Measurements from ENCODE around the gene ANKZF1.

ANKZF1 gene

DNA sequence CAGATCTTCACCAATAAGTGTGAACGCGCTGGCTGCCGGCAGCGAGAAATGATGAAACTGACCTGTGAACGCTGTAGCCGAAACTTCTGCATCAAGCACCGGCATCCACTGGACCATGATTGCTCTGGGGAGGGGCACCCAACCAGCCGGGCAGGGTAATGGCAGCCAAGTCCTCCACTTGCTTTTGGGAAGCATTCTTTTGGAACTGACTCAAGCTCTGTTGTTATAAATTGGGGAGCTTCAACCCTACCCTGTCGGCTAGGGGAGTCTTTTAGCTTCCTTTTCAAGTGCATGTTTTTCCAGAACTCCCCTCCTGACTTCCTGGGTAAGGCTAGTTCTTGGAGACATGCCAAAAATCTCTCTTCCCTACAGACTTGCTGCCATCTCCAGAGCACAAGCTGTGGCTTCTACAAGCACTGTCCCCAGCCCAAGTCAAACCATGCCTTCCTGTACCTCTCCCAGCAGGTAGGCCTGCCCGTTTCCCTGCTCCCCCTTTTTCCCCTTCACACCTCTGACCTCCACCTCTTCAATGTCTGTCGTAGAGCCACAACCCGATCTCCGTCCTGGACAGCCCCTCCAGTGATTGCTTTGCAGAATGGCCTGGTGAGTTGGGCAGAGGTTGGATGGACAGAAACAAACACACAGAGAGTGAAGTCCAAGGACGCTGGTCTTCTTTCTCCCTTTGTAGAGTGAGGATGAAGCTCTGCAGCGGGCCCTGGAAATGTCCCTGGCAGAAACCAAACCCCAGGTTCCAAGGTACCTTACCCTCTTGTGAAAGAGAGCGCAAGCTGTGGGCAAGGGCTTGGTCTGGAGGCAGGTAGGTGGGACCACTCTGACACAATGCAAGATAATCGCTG lies 21.5 kb upstream of the ANKZF1 start:
- no peak for DNase-seq (ENCODE audit: low read depth, low spot score)

DNA sequence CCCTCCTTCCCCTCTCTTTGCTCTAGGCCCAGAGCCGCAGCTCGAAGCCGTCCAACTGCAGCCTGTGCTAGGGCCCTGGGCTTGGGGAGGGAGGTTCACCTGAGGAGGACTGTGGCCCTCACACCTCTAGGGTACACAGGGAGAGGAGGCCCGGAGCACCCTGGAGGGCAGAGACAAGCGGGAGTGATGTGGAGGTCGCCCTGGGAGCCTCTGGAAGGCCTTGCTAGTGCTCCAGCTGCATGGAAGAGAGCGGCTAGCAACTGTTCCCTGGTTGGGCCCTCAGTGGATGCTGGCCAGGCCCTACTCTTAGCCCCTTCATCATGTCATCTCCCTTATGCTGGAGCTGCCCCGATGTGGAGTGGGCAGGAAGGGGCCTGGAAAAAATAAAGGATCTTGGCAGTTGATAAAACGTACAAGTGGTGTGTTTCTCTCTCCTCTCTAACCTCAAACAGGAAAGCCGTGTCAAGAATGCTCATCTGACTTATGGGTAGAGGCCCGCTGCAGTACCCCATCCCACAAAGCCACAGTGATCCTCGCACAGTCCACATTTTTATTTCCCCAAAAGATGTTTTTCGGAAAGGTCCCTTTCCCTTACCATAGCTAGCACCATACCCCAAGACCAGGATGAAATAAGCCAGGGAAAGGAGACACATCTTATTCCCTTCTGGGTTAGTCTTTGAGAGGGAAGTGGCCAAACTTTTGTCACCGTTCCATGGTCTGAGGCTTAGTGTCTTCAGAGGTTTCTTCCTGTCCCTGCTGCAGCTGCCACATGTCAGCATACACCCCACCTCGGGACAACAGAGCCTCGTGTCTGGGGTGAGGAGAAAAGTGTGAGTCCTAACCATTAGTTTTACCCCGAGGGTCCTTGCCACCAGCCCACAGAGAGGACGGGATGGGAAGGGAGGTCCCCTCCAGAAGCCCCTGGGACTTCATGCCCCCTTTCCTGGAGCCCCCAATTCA lies 20.1 kb upstream of the ANKZF1 start:
- no peak for DNase-seq (ENCODE audit: low read depth, low spot score)

GRCh38 chr2:219210196-219210885 lies 19.3 kb upstream of the ANKZF1 start:
- no peak for DNase-seq (ENCODE audit: low read depth, low spot score)

DNA sequence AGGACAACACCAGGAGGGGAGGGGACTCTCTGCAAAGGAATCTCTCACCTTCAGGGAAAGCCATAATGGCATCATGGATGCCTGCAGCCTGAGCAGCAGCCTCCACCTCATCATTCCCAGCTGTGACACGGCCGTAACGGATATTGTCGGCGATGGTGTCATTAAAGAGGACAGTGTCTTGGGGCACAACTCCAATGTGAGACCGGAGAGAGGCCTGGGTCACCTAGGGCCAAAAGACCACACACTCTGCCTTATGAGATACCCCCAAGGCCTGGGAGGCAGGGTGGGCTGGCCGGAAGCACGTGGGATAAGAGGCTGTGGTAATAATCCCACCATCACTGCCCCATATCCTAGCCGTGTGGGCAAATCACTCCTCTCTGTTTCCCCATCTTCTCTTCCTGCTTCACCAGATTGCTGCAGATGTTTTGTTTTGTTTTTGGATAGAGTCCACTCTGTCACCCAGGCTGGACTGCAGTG lies 18.7 kb upstream of the ANKZF1 start:
- no peak for DNase-seq (ENCODE audit: low read depth, low spot score)

DNA sequence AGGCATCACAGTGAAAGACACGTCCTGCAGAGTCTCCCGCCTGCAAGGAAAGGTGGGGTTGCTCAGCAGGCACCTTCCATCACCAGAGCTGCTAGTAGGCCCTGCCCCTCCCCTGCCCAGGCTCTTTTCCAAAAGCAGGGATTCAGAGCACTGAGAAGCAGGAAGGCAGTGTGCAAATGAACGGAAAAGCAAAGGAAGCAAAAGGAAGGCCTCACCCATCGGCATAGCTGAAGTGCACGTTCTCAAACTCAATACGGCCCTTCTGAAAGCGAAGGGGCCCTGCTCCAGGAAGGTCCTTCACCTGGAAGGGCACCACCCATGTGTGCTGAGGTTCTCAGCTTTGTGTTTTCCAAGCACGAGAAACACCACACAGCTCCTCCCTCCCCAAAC lies 16.6 kb upstream of the ANKZF1 start:
- no peak for DNase-seq (ENCODE audit: low read depth, low spot score)

GRCh38 chr2:219213486-219214071 lies 16.0 kb upstream of the ANKZF1 start:
- no peak for DNase-seq (ENCODE audit: low read depth, low spot score)

DNA sequence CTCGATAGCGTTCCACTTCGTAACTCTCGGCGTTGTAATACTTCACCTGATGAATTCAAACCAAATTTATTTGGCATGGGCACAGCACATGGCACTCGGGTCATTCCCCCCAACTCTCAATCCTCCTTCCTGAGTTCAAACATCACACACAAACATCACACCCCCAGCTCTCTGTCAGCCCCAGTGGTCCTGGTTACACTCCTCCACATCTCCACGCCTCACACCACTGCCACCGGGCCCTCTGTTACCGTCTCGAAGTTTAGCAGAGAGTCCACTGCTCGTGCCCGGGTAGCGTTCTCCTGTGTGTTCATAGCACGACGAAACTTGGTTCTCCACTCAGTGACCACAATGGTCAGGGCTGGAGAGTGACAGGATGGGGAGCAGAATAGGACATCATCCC lies 15.5 kb upstream of the ANKZF1 start:
- no peak for DNase-seq (ENCODE audit: low read depth, low spot score)

- no peak for DNase-seq (ENCODE audit: low read depth, low spot score)
These were observed 14.8 kb upstream of the ANKZF1 start for GRCh38 chr2:219214786-219215185.

DNA sequence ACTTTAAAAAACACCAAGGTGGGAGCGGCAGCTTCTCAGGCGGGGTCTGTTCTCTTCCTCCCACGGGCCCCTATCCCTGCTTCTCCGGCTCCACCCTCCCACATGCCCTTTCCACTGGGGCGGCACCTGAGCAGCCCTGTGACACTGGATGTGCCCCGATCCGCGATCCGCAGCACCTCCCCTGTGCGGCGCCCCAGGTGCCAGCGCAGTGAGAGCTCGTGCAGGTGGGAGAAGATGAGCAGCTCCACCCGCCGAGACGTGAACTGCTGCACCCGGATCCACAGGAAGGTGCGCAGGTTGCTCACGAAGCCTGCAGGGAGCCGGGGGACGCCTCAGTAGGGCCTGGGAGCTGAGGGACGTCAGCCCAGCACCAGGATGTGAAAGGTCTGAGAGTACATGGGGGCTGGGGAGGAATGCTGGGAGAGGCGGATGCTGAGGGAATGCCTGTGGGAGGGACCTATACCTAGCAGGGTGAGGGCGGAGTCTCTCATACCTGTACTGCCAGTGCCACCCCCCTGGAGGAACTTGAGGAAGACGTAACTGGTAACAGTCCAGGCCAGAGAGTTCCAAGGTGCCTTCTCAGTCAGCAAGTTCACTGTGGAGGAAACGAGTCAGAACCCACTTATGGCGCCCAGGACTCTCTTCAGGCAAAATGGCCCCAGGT lies 13.6 kb upstream of the ANKZF1 start:
- DNase-seq (ENCODE audit: low read depth, low spot score): no peak

DNA sequence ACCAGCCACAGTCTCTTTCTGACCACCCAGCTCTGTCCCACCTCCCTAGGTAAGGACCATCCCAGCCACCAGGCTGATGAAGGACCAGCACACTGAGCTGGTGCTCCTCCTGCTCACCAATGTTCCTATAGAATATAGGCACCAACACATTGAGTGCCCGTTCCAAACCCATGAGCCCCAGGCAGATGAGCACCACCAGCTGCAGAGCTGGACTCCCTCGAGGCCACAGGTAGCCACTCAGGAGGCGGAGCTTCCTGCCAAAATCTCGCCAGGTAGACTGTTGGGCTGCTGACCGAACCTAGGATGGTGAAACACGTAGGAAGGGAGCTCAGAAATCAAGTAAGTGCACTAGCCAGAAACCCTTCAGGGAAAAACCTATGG lies 13.1 kb upstream of the ANKZF1 start:
- DNase-seq (ENCODE audit: low read depth, low spot score): no peak

DNA sequence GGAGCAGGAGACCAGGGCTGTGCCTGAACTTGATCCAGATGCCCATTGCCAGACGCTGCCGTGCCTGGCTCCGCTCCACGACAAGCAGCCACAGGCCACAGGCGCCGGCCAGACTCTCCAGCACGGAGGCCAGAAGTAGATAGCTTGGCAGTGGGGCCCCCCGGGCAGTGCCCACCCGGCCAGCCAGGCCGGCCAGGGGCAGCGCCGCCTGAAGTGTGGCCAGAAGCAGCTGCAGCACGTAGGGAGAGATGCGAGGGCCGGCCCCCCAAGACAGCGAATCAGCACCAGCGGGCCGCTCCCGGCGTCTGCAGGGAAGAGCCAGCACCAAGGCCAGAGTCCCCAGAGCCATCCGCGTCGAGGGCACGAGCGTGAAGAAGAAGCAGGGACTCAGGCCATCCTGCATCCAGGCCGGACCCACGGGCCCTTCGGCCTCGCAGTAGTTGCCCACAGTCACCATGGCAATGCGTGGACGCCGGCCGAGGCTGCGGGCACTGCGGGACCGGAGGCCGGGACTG lies 11.3 kb upstream of the ANKZF1 start:
- DNase-seq (ENCODE audit: low read depth, low spot score): peak; percentile 68

DNA sequence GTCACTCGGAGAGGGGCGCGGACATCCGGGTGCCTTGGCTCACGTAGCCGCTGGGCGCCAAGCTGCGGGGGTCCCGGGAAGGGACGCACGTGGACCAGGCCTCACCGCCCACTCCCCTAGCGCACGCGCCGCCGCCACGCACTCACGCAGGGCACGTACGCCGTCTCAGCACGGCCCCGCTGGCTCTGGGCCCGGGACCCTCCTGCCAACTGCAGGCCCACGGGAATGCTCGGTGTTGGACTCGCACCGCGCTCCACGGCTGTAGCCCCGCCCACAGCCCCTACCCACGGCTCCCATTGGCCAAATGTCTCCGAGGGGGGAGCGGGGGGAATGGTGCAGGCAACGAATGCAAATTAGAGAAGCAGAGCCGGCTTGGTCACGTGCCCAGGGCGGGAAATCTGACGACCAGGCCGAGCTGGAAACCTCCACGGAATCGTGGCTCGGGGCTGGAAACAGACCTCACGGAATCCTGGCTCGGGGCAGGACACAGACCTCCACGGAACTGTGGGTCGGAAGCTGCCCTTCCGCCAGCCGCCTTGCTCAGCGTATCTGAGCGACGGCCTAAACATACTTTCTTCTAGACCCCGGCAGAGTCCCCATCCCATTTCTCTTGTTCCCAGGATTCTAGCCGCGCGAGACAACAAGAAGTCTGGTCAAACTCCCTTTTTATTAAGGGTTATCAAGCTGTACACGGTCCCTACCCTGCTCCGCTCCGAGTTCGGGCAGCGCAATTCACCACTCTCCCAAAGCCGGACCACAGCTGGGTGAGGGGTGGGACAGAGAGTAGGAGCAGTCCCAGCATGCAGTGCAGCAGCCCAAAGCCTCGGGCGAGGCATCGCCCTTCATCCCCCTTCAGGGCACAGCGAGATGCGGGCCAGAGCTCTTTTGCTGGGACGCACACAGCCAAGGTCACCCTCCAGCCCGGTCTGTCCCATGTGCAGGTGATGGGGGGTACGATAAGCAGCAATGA lies 10.6 kb upstream of the ANKZF1 start, which contains the start of gene ABCB6:
ABCB6 (minus strand) TSS at position 227 of the 970 bp plus-strand sequence. CDS start 285 bp downstream, outside the sequence.
- peak; percentile 72 for DNase-seq (ENCODE audit: low read depth, low spot score)

- no peak for DNase-seq (ENCODE audit: low read depth, low spot score)
These were observed 9.6 kb upstream of the ANKZF1 start for GRCh38 chr2:219219784-219220532.

- no peak for DNase-seq (ENCODE audit: low read depth, low spot score)
These were observed 8.8 kb upstream of the ANKZF1 start for GRCh38 chr2:219220652-219221402.

- DNase-seq (ENCODE audit: low read depth, low spot score): no peak
These were observed 7.6 kb upstream of the ANKZF1 start for GRCh38 chr2:219221957-219222518.

DNA sequence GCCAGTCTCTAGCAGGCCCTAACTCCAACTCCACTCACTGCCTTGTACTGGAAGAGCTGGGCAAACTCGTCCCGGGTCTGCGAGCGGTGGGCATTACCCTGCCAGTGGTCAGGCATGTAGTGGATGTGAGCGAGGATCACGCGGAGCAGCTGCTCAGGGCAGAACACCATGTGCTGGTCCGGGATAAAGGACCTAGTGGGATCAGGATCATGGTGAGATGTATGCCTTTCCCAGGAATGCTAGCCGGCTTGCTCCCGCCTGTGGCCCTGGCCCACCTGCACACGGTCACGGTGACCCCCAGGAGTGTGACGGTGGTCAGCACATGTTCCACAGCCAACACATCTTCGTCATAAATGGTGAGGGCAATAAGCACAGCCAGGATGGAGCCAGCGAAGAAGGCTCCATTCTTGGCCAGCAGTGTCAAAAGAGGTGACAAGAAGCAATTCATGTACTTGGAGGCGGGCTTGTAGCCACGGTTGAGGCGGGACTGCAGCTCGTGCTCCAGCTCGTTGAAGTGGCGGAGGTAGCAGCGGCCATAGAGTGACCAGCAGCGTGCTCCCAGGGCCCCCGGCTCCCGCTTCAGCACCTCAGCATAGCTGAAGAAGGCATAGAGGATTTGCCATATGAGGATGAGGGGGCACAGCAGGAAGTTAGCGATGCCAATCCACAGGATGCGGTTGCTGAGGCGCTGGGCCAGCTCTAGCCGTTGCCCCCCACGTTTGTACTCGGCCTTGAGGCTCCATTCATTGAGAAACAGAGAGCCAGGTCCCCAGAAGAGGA lies 5.6 kb upstream of the ANKZF1 start:
- no peak for DNase-seq (ENCODE audit: low read depth, low spot score)

- no peak for DNase-seq (ENCODE audit: low read depth, low spot score)
These were observed 4.3 kb upstream of the ANKZF1 start for GRCh38 chr2:219225350-219225749.

All from brain pericyte (primary cell).